Omental fat pad (tissue), 4 donors: Measurements from ENCODE around the gene UBN2. TPM values are rescaled to one million over a fixed set of nuclear protein-coding genes. Genes with fewer than 3 reads are reported as not detected.
"Not testable (repeated sequence)": the region's sequence is repeated elsewhere in the genome, so short reads cannot be mapped to it uniquely, and the experiment has no call there.

ENCODE experiments used
- ATAC-seq: fragments of 150-250 bp; one replicate; pipeline ENCODE4 v1.9.1; 2016; ENCODE audit warnings: mild to moderate bottlenecking, moderate library complexity; ENCODE audit not compliant: low FRiP score
- DNase-seq: peaks from one replicate; pipeline ENCODE4 v3.0.0-alpha.2; 2019; ENCODE audit warnings: low spot score
- total RNA-seq, 4 donors: library from RNA; depleted of rRNA; stranded (reverse); fragments of >200 nt; gene quantifications; one replicate each; pipeline ENCODE4 v1.1.0, GENCODE V29; 2016
- TF ChIP-seq, protein P1 (sequence below), 3 donors: fragments of 450-650 bp; IDR thresholded peaks; one replicate each; pipeline ENCODE4 v1.5.1; 2016 to 2017; ENCODE audit warnings: antibody characterized with exemption in 3 of 3, mild to moderate bottlenecking in 3 of 3, moderate library complexity in 2 of 3

The UBN2 gene
- total RNA-seq, 4 donors from 2014 or later, result 7.8 to 18.0 (median 9.8) TPM

DNA sequence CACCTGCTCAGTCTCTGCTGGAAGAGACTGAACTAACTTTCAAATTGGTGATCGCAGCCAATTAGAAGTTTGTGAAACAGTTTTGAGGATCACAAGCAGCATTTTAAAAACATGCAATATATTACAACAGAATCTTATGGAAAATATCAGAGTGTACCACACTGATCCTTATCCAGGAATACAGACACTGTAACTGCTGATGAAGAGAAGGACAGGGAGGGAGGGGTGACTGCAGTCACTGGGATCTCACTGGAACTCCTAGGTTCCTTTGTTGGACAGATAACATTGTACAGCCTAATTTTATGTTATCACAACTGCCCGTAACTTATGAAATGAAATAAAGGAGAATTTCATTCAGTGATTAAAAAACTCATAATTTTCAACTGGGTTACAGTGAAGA lies 6.8 kb upstream of the UBN2 start:
- TF ChIP-seq, protein P1, sequence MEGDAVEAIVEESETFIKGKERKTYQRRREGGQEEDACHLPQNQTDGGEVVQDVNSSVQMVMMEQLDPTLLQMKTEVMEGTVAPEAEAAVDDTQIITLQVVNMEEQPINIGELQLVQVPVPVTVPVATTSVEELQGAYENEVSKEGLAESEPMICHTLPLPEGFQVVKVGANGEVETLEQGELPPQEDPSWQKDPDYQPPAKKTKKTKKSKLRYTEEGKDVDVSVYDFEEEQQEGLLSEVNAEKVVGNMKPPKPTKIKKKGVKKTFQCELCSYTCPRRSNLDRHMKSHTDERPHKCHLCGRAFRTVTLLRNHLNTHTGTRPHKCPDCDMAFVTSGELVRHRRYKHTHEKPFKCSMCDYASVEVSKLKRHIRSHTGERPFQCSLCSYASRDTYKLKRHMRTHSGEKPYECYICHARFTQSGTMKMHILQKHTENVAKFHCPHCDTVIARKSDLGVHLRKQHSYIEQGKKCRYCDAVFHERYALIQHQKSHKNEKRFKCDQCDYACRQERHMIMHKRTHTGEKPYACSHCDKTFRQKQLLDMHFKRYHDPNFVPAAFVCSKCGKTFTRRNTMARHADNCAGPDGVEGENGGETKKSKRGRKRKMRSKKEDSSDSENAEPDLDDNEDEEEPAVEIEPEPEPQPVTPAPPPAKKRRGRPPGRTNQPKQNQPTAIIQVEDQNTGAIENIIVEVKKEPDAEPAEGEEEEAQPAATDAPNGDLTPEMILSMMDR (IDR thresholded peaks at IDR 0.05), result no peak
- ATAC-seq (no peak), DNase-seq (no peak)

- not testable (repeated sequence) for ATAC-seq, DNase-seq
These were observed 6.2 kb upstream of the UBN2 start for GRCh38 chr7:139224836-139225235.

GRCh38 chr7:139225286-139226157 lies 5.5 kb upstream of the UBN2 start:
- not testable (repeated sequence) for DNase-seq, ATAC-seq

- not testable (repeated sequence) for ATAC-seq, DNase-seq
These were observed 4.9 kb upstream of the UBN2 start for GRCh38 chr7:139226158-139226515.

DNA sequence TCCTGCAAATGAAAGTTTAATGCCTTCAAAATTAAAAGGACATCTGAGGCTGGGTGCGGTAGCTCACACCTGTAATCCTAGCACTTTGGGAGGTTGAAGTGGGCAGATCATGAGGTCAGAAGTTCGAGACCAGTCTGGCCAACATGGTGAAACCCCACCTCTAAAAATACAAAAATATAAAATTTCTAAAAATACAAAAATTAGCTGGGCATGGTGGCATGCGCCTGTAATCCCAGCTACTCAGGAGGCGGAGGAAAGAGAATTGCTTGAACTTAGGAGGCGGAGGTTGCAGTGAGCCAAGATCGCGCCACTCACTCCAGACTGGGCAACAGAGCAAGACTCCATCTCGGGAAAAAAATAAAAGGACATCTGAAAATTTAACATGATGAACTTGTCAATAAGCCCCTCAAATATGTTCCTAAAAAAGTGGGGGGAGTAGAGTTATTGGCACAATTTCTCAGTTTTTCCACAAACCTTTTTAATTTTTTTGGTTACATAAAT lies 4.0 kb upstream of the UBN2 start:
- ATAC-seq, DNase-seq: not testable (repeated sequence)

DNA sequence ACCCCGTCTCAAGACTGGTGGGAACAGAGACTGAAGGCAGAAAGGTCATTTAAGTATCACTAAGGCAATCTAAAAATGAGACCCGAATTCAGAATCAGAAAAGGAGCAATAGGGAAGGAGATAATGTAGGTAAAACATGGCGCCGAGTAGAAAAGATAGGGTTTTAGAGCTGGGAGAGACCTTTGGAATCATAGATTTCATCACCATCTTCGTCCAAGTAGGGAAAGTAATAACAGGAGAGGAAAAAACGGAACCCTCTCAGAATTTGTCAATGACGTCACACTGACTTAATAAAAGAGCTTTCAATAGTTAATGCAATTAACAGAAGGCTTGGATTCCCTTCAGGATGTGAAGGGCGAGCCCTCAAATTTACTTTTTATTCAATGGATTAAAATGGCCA lies 1.0 kb upstream of the UBN2 start:
- DNase-seq, result no peak
- TF ChIP-seq, protein P1 (IDR thresholded peaks at IDR 0.05), result no peak
- no peak for ATAC-seq

GRCh38 chr7:139230484-139230773 lies 608 bp upstream of the UBN2 start:
- no peak for DNase-seq
- TF ChIP-seq, protein P1 (IDR thresholded peaks at IDR 0.05), result no peak
- no peak for ATAC-seq

DNA sequence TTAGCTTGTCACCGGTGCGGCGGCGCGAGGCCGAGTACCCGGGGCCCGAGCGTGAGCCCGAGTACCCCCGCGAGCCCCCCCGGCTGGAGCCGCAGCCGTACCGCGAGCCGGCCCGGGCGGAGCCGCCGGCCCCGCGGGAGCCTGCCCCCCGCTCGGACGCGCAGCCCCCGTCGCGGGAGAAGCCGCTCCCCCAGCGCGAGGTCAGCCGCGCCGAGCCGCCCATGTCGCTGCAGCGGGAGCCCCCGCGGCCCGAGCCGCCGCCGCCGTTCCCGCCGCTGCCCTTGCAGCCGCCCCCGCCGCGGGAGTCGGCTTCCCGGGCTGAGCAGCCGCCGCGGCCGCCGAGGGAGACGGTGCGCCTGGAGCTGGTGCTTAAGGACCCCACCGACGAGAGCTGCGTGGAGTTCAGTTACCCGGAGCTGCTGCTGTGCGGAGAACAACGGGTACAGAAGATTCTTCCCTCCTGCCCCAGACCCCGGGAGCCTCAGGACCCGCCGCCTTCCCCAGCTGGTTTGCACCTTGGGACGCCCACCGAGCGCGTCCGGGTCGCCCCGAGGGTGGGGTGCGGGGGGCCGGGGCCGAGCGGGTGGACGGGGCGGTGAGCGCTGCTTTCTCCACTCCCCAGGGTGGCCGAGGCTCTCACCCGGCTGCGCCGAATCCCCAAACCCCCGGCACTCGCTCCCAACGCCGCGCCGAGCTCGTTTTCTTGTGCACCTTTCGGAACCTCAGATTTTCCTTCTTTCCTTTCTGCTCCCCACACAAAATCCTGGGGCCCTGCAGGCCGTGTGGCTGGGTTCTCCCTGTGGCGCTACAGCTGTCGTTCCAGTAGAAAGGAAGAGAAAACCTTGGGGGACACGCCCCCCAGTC lies 708 bp downstream of the UBN2 start:
- TF ChIP-seq, protein P1 (IDR thresholded peaks at IDR 0.05), result no peak
- no peak for DNase-seq
- peak; percentile 22 for ATAC-seq

GRCh38 chr7:139232377-139232717 lies 1.3 kb downstream of the UBN2 start:
- TF ChIP-seq, protein P1 (IDR thresholded peaks at IDR 0.05), result no peak
- peak; percentile 24 for DNase-seq
- ATAC-seq, result peak; percentile 50
